Smooth muscle cell of the brain vasculature (primary cell): ENCODE results near the gene TLK1.

Experiments used
- DNase-seq: peaks from one replicate; pipeline ENCODE4 v3.0.0-alpha.2; 2012; ENCODE audit warnings: low read depth, low spot score

Gene TLK1

DNA sequence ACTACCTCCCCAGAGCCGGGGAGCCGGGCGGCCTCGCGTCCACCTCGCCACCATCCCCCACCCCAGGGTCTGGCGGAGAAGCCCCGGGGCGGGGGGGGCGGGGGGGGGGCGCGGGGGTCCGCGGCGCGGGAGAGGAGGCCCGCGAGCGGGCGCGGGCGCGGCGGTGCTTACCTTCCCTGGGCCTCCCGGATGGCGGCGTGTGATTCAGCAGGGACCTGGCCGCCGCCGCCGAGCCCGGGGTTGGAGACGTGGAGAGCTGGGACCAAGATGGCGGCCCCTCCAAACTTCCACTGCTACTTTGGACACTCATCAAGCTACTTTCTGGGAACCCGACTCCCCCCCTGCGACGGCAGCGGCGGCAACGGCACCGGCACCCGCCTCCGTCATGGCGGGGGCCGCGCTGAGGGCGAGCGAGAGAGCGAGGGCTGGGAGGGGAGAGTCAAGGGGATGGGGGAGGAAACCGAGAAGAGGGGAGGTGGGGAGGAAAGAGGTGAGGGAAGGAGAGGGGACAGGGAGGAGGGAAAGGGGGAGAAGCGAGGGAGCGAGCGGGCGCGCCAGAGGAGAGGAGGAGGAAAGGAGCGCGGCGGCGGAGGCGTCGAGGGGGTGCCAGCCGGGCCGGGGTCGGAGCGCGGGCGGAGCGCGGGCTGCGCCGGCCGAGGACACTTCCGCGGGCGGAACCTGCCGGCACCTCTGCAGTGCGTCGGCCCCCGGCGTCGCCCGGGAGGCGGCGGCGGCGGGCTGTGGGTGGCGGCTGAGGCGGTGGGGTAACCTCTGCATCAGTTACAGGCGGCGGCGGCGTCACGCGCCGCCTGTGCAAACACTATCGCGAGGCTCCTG, at the start of gene TLK1:
Gene TLK1, minus strand, starts transcription at position 775 of the 837 bp plus-strand sequence. Its CDS starts 465 bp downstream, at position 310.
- no peak for DNase-seq

DNA sequence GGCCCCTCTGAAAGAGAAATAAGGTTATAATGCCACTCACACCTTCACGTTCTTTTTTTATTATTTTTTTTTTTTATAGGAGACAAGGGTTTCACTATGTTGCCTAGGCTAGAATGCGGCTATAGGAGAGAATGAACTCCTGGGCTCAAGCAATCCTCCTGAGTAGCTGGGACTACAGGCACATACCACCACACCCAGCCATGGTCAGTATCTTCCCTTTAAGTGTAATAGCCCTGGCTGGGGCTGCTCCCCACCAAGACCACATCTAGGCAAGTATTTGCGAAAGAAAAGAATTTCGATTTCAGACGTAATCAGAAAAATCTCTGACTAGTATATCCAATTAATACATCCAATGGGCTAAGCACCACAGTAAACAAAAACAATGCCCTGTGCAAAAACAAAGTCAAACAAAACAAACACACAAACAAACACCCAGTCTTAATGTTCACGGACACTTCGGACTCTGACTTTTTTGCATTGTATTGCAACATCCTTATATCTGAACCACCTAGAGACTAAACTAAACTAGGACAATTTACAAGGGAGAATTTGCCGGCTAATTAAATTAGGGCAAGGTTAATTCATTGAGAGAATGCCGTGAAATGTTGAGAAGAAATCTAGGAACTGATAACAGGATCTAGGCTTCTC, 49.6 kb upstream of the TLK1 start:
- no peak for DNase-seq

DNA sequence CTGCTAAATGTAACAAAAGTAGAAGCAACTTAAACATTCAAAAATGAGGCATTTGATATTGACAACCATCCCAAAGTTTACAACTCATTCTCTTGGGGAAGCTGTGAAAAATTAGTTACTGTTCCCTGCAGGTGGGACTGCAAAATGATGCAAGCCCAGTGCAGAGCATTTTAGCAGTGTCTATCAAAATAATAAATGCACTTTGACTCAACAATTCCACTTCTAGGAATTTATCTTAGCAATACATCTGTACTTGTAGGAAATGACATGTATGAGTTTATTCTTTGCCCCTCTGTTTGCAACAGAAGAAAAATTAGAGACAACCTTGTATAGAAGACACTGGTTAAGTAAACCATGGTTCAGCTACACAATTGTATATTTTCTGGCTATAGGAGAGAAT, 48.0 kb upstream of the TLK1 start:
- no peak for DNase-seq

DNA sequence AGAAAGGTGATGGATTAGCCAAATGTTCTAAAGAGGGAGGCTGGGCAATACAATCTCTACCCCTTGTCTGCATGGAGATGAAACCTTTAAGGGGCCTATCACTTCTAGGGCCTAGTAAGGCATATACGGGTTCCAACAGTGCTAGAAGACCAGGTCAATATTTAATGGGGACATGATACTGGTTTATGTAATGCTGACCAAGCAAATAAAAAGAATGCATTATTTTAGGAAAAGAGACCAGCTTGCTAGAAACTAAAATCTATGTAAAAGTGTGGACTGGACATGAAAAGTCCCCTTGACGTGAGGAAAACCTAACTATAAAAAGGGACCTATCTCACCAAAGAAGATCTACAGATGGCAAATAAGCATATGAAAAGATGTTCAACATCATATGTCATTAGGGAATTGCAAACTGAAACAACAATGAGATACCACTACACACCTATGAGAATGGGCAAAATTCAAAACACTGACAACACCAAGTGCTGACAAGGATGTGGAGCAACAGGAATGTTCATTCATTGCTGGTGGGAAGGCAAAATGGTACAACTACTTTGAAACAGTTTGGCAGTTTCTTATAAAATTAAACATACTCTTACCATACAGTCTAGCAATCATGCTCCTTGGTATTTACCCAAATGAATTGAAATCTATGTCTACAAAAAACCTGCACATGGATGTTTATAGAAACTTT, 45.9 kb upstream of the TLK1 start:
- no peak for DNase-seq

DNA sequence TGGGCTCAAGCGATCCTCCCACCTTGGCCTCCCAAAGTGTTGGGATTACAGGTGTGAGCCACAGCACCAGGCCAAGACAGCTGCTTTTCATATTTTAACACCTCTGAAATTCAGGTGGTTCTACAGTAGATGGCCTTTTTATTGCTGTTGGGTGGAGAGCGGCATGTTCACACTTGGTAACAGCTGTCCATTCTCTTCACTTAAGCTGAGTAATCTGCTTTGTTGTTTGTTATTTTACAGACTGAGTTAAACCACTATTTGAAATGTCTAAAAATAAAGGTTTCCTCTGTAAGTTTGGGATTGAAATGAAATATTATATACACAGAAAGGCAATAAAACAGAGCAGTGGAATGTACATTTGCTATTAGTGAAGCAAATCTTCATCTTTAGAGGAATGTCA, 44.9 kb upstream of the TLK1 start:
- no peak for DNase-seq

DNA sequence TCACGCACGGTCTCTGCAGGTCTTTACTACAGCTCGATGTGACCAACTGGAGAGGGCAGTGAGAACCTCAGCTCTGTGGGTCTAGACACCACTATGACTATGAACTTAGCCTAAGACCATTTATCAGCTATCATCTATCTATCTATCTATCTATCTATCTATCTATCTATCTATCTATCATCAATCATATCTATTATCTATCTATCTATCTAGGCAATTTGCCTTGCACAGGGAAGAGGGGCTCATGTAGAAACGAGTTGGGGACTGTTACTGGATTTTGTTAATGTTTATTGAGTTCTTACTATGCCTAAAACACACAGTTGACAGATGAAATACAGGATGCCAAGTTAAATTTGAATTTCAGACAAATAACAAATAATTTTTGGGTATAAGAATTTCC, 41.1 kb upstream of the TLK1 start:
- no peak for DNase-seq

DNA sequence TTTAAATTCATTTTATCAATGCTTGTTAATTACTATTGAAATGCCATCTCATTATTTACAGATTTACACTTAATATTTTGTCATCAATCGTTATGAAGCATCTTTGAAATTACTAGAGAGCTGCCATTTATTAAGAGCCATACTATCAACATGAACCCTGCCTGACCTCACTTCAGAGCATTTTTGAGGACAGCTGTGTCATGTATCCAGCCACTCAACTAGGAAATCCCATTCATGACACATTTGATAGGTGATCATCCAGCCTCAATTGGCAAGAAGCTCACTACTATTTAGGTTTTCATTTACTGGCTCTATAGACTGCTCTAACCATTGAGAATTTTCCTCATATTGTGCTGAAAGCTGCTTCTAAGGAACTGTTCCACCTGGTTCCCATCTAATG, 40.6 kb upstream of the TLK1 start:
- no peak for DNase-seq

DNA sequence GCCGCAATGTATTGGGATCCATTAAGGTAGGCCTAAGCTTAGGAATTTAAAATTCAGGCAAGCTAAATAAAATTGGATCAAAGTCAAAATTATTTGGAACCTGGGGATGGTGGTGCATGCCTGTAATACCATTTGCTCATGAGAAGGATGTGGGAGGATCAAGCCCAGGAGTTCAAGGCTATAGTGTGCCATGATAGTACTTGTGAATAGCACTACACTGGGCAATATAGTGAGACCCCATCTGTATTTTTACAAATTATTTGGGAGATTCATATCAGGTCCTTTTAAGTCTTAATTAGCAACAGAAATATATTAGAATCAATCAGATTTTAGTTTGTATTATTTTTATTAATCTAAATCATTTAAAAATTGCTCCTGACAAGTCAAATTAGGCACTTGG, 39.8 kb upstream of the TLK1 start:
- DNase-seq = no peak

DNA sequence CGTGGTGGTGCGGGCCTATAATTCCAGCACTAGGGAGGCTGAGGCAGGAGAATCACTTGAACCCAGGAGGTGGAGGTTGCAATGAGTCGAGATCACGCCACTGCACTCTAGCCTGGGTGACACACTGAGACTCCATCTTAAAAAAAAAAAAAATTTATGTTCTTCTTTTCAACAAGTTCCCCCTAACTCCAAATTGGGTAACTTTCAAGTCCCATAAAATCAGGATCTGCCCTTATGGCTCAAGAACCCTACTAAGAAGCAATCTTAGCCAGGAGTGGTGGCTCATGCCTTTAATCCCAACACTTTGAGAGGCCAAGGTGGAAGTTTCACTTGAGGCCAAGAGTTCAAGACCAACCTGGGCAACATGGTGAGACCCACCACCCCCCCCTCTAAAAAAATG, 30.3 kb upstream of the TLK1 start:
- no peak for DNase-seq

DNA sequence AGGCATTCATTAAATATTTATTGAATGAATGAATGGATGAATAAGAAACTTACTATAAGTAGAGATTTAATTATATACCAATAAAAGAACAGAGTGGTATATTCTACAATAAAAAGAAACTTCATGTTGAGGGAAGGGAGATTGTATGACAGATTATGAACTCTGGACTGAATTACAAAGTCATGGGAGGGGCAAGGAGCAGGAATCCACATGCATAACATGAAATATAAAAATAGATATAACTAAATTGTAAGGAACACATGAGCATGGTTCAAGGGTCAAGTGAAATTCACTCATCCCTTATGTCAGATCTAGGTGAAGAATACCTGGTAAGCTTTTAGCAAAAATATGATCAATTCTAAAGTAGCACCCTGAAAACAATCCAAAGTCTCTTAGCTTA, 27.1 kb upstream of the TLK1 start:
- DNase-seq = no peak

DNA sequence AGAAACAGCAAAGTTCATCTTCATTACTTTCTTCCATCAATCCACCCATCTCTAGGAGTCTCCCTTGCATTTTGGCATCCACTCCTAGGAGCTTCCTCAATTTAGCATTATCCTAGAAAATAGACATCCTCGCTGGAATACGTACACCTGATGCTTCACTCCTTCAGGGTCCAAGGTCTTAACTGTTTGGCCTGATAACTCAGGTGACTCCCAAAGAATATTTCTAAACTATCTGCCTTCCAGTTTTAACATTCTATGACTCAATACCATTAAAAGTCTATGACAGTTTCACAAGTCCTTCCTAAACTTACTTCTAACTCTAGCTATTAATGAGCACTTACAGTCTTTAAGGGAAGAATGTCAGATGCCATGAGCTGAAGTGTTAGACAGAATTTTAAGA, 26.5 kb upstream of the TLK1 start:
- DNase-seq = no peak

DNA sequence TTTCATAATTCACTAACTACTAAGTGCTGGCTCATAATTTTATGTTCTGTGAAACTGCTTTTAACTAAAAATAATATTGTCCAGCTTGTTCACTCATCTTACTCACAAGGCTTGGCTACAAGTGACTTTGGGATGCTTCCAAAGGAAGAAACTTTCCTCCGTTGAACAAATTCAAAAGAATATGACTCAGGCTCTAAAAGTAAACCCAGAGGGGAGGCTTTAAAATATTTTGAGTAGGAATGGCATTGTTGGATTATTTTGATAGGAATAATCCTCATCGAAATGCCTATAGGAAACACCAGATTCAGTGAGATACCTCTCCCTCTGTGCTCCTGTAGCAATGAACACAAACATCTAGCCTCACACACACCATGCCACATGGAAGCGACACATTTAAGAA, 25.2 kb upstream of the TLK1 start:
- DNase-seq = peak; percentile 7

DNA sequence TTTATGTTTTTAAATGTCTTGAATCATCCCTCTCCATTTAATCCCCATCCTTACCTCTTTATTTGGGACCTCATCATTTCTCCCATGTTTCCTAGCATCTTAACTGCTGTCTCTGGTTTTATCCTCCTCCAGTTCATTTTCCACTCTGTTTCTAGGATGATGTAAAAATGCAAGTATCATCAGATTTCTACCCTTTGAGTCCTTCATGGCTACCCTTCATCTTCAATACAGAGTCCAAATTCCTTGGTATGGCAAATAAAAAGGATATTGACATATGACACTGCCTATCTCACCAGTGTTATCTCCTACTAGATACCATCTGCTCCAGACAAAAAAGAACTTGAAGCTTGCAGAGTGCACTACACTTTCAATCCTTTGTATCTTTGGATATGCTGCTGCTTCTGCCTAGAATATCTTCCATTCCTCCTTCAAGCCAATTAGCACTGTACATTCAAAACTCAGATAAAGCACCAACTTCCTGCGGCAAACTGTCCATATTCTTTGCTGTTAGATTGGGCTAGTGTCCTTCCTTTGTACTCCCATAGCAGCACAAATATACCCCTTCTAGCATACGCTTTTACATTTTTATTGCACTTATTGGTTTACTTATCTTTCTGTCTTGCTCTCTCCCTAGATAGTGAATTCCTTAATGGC, 24.6 kb upstream of the TLK1 start:
- no peak for DNase-seq

DNA sequence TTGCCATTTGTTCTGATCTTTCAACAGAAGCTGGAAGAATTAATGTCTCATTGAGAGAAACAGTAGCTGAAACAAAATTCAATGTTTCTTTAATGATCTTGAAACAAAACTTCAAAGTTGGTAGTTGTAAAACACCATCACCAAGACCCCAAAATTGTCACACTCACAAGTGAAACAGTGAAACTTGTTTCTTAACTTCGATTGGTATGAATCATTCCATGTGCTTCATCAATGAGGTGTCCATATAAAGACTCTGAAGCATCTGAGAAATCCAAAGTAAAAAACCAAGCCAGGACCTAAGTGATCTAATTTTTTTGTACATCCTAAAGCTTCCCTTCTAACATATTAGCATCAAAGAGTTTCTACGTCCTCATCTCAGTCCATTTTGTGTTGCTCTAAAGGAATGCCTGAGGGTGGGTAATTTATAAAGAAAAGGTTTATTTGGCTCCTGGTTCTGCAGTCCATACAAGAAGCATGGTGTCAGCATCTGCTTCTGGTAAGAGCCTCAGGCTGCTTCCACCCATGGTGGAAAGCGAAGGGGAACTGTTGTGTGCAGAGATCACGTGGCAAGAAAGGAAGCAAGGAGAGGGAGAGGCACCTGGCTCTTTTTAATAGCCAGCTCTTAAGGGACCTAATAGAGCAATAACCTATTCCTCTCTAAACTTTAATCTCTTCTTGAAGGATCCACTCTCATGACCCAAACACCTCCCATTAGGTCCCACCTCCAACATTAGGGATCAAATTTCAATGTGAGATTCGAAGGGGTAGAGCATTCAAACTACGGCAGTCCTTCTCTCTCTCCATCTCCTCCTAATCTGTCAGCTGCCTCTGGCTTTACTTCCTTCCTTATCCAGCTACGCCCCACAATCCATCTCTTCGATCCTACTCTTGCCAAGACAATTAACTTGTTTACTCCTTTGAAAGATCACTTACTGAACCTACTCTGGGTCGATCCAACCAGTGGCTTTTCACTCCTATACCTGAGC, 20.7 kb upstream of the TLK1 start:
- DNase-seq = no peak

DNA sequence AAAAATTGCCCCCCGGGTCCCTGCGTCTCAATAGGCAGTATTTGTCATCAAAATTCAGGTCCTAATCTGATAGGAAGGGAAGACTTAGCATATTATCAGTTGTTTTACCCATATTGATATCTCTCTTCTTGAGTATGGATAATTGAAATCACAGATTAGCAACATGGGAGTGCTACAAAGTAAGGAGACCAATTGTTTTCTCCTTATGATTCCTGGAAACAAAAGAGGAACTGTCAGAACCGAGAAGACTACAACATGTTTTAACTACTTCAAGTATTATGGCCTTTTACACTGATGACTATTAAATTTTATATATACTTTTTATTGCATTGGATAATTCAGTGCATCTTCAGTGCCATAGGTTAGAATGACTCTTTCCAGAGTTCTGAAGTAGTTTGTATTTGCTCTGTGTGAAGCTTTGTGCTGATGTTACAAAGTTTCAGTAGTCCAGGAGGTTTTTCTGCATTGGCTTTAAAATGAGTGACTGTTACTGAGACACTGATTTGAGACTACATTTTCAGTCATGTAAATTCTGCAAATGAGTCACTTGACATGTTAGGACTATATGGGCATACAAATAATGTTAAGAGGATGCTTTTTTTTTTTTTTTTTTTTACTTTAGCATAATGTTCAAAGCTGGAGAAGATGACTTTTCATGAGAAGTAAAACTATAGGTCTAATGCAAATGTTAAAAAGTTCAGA, 19.7 kb upstream of the TLK1 start:
- no peak for DNase-seq

DNA sequence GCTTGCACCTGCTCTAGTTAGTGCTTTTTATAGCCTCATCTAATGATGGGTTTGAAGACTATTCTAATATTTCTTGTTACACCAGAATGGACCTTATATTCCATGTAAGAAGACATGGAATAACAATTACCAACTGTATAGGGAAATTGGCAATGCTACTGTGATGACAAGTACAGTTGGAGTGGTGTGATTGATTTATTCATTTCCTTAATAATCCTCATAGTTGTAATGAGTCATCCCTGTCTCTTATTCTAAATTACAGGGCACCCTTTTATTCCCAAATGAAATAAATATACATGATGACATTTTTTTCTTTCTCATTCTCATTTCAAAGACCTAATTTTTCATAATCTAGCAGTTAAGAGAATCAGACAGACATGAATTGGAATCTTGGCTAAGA, 18.3 kb upstream of the TLK1 start:
- no peak for DNase-seq

DNA sequence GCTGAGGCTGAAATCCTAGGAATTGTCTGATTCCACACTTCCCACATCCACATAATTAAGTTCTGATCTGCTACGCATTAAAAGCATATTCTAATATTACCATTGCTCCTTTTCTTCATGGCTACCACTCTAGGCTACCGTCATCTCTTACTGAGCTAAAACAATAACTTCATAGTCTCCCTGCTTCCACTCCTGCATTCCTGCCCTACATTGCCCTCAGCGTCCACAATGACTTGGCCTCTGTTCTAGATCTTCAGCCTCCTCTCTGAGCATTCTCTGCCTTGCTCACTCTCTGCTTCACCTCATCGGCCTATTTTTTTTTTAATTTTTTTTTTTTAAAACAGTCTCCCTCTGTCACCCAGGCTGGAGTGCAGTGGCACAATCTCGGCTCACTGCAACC, 15.8 kb upstream of the TLK1 start:
- no peak for DNase-seq

DNA sequence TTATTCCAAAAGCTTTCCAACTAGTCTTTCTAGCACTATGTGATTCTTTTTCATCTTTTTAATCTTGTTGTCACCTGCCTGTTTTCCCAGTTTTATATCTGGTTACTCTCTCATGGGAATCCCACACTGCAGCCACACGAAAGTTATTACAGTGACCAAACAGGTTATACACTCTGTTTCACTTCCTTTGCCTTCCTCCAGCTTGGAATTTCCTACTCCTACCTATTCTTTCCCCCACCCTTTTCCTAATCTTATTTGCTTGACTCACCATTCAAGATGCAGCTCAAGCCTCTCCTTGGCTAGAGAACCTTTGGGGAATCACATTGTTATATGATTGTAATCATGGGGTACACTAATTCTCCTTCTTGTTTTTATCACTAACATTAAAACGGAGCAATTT, 13.4 kb upstream of the TLK1 start:
- no peak for DNase-seq

DNA sequence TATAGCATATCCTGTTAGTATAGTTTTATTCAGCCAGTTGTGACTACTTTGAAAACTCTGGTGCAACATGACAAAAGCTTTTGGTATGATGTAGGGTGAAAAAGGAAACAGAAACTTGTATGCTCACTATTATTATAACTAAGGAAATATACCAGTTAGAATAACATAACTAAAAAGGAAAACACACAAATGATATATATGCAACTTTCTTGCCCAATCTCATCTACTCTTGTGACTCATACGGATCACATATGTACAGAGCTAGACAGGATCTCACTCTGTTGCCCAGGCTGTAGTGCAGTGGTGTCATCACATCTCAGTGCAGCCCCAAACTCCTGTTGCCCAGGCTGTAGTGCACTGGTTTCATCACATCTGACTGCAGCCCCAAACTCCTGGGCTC, 12.4 kb upstream of the TLK1 start:
- DNase-seq = no peak

DNA sequence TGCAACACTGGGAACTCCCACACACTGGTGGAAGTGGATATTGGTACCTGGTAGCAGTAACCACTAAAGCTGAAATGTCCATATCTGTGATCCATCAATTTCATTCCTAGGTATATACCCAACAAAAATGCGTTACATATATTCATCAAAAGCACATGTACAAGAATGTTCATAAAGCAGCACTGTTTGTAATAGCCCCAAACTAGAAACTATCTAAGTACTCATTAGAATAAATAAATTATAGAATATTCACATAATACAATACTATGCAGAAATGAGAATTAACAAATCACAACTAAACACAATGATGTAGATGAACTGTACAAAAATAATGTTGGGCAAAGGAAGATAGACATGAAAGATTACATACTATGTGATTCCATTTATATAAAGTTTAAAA, 11.1 kb upstream of the TLK1 start:
- DNase-seq = no peak
